Measurements from ENCODE around the gene CHRNG.

The CHRNG gene

GRCh38 chr2:232526372-232526941 lies 13.0 kb upstream of the CHRNG start:
- H3K9me3 ChIP-seq (ENCODE audit: control insufficient read depth, insufficient read depth, low read length): no peaks in the 10 kb centered on the region
- H3K4me2 ChIP-seq (ENCODE audit: low read length): no peak overlapping the region
- H3F3A ChIP-seq (ENCODE audit: control insufficient read depth, insufficient read depth): 0 out of 2 replicates have a peak, but pooled peaks cover 2% of the 10 kb centered on the region
- TF ChIP-seq EZH2phosphoT487 (IDR thresholded peaks at IDR 0.05; ENCODE audit: borderline replicate concordance, low read length) (no peak), CTCF (IDR thresholded peaks at IDR 0.05; ENCODE audit: low read depth, low read length, poor library complexity, severe bottlenecking) (no peak)
- no peak overlapping the region for H3K27ac ChIP-seq (ENCODE audit: low read depth, low read length)
- peaks cover 54% of the 10 kb centered on the region for H3K4me1 ChIP-seq (ENCODE audit: control insufficient read depth, low read length)
- H4K20me1 ChIP-seq (ENCODE audit: control insufficient read depth, insufficient read depth, low read depth, low read length): no peaks in the 10 kb centered on the region
- no peaks in the 10 kb centered on the region for H3K79me2 ChIP-seq (ENCODE audit: control insufficient read depth, low read length)
- no peaks in the 10 kb centered on the region for H3K36me3 ChIP-seq (ENCODE audit: control insufficient read depth, low read length)
- H3K4me3 ChIP-seq (ENCODE audit: low read length): no peak overlapping the region
- no peaks in the 10 kb centered on the region for H3K9me2 ChIP-seq (replicated peaks; ENCODE audit: control insufficient read depth, low read length)
- H3K27me3 ChIP-seq (ENCODE audit: control insufficient read depth, low read length): peaks cover 24% of the 10 kb centered on the region

GRCh38 chr2:232527905-232528470 lies 11.5 kb upstream of the CHRNG start:
- Histone ChIP-seq H3K4me1 (ENCODE audit: control insufficient read depth, low read length) (peaks cover 64% of the 10 kb centered on the region), H3K36me3 (ENCODE audit: control insufficient read depth, low read length) (no peaks in the 10 kb centered on the region), H3K9me3 (ENCODE audit: control insufficient read depth, insufficient read depth, low read length) (no peaks in the 10 kb centered on the region), H4K20me1 (ENCODE audit: control insufficient read depth, insufficient read depth, low read depth, low read length) (no peaks in the 10 kb centered on the region), H3K27me3 (ENCODE audit: control insufficient read depth, low read length) (peaks cover 18% of the 10 kb centered on the region), H3K27ac (ENCODE audit: low read depth, low read length) (no peak overlapping the region), H3K9me2 (replicated peaks; ENCODE audit: control insufficient read depth, low read length) (no peaks in the 10 kb centered on the region), H3K4me2 (ENCODE audit: low read length) (no peak overlapping the region), H3F3A (ENCODE audit: control insufficient read depth, insufficient read depth) (peaks cover 9% of the 10 kb centered on the region; the same call in 1 of the 2 replicates), H3K79me2 (ENCODE audit: control insufficient read depth, low read length) (no peaks in the 10 kb centered on the region), H3K4me3 (ENCODE audit: low read length) (no peak overlapping the region)
- no peak for TF ChIP-seq CTCF (IDR thresholded peaks at IDR 0.05; ENCODE audit: low read depth, low read length, poor library complexity, severe bottlenecking)
- no peak for TF ChIP-seq EZH2phosphoT487 (IDR thresholded peaks at IDR 0.05; ENCODE audit: borderline replicate concordance, low read length)

GRCh38 chr2:232528746-232529460 lies 10.6 kb upstream of the CHRNG start:
- Histone ChIP-seq H3K27me3 (ENCODE audit: control insufficient read depth, low read length) (peaks cover 8% of the 10 kb centered on the region), H3K4me2 (ENCODE audit: low read length) (no peak overlapping the region; the same call in 1 of the 2 replicates)

More at GRCh38 chr2:232528746-232529460, 10.6 kb upstream of the CHRNG start:
- Histone ChIP-seq H3K36me3 (ENCODE audit: control insufficient read depth, low read length) (no peaks in the 10 kb centered on the region), H3F3A (ENCODE audit: control insufficient read depth, insufficient read depth) (peaks cover 9% of the 10 kb centered on the region; the same call in 1 of the 2 replicates), H4K20me1 (ENCODE audit: control insufficient read depth, insufficient read depth, low read depth, low read length) (no peaks in the 10 kb centered on the region), H3K4me1 (ENCODE audit: control insufficient read depth, low read length) (peaks cover 64% of the 10 kb centered on the region), H3K79me2 (ENCODE audit: control insufficient read depth, low read length) (no peaks in the 10 kb centered on the region), H3K4me3 (ENCODE audit: low read length) (no peak overlapping the region), H3K9me3 (ENCODE audit: control insufficient read depth, insufficient read depth, low read length) (no peaks in the 10 kb centered on the region), H3K27ac (ENCODE audit: low read depth, low read length) (no peak overlapping the region), H3K9me2 (replicated peaks; ENCODE audit: control insufficient read depth, low read length) (no peaks in the 10 kb centered on the region)
- TF ChIP-seq EZH2phosphoT487 (IDR thresholded peaks at IDR 0.05; ENCODE audit: borderline replicate concordance, low read length): no peak
- no peak for TF ChIP-seq CTCF (IDR thresholded peaks at IDR 0.05; ENCODE audit: low read depth, low read length, poor library complexity, severe bottlenecking)
